HG02571 (cell line): Measurements from ENCODE around the gene TMEM120A.

ENCODE experiments used
- ATAC-seq: cut with Tn5 transposase; IDR thresholded peaks from one replicate; pipeline ENCODE4 v1.9.1; 2021; ENCODE audit warnings: mild to moderate bottlenecking, moderate library complexity; ENCODE audit not compliant: unreplicated experiment

The TMEM120A gene

GRCh38 chr7:75981453-75982305, 12.7 kb downstream of the TMEM120A start:
- ATAC-seq = no peak

GRCh38 chr7:75981203-75981452, 13.3 kb downstream of the TMEM120A start:
- ATAC-seq = no peak

- no peak for ATAC-seq
Measured at GRCh38 chr7:75980430-75981202, 13.8 kb downstream of the TMEM120A start.

- ATAC-seq = no peak
Measured at GRCh38 chr7:75979759-75980429, 14.5 kb downstream of the TMEM120A start.

GRCh38 chr7:75977743-75978142, 16.7 kb downstream of the TMEM120A start:
- no peak for ATAC-seq

- ATAC-seq = no peak
Measured at GRCh38 chr7:75971961-75972763, 22.2 kb downstream of the TMEM120A start.

- no peak for ATAC-seq
Measured at GRCh38 chr7:75971309-75971960, 23.0 kb downstream of the TMEM120A start.

GRCh38 chr7:75969704-75970498, 24.5 kb downstream of the TMEM120A start:
- no peak for ATAC-seq

GRCh38 chr7:75969182-75969581, 25.2 kb downstream of the TMEM120A start:
- no peak for ATAC-seq

- no peak for ATAC-seq
Measured at GRCh38 chr7:75968561-75969001, 25.8 kb downstream of the TMEM120A start.

GRCh38 chr7:75968012-75968411, 26.4 kb downstream of the TMEM120A start:
- no peak for ATAC-seq

- ATAC-seq = no peak
Measured at GRCh38 chr7:75967487-75967997, 26.9 kb downstream of the TMEM120A start.

GRCh38 chr7:75967055-75967454, 27.3 kb downstream of the TMEM120A start:
- ATAC-seq = no peak

- ATAC-seq = no peak
Measured at GRCh38 chr7:75966190-75966961, 28.0 kb downstream of the TMEM120A start.

GRCh38 chr7:75965617-75966016, 28.8 kb downstream of the TMEM120A start:
- no peak for ATAC-seq

- no peak for ATAC-seq
Measured at GRCh38 chr7:75963381-75963995, 30.9 kb downstream of the TMEM120A start.

- ATAC-seq = no peak
Measured at GRCh38 chr7:75962607-75963380, 31.6 kb downstream of the TMEM120A start.
